Neutrophil (primary cell): ENCODE data around the gene KLHDC7A.
"Not testable (repeated sequence)": the region's sequence is repeated elsewhere in the genome, so short reads cannot be mapped to it uniquely, and the experiment has no call there.

Experiments used
- H3K27ac ChIP-seq: fragments of 200-600 bp; sonication (generic); 2 replicates; pipeline ENCODE4 v1.5.1; 2016; ENCODE audit warnings: mild to moderate bottlenecking, moderate library complexity
- H3K27me3 ChIP-seq: fragments of 200-600 bp; sonication (generic); 2 replicates; pipeline ENCODE4 v1.6.0; 2016; ENCODE audit warnings: mild to moderate bottlenecking
- H3K36me3 ChIP-seq: fragments of 200-600 bp; sonication (generic); 2 replicates; pipeline ENCODE4 v1.5.1; 2017
- H3K4me1 ChIP-seq, 2 experiments: fragments of 200-600 bp in 1 of 2; sonication (generic) in 1 of 2; 1 replicate in 1 of 2; 2 replicates in 1 of 2; pipeline versions ENCODE4 v1.5.1 to v1.6.1; 2013 to 2016; ENCODE audit warnings: low read depth in 1 of 2, low read length in 1 of 2, mild to moderate bottlenecking in 1 of 2, moderate library complexity in 1 of 2; ENCODE audit not compliant: control insufficient read depth in 1 of 2, insufficient read depth in 1 of 2
- H3K4me3 ChIP-seq, 2 experiments: fragments of 200-600 bp in 1 of 2; sonication (generic) in 1 of 2; 1 replicate in 1 of 2; 2 replicates in 1 of 2; pipeline ENCODE4 v1.5.1; 2013 to 2016; ENCODE audit warnings: low read depth in 1 of 2, low read length in 1 of 2, mild to moderate bottlenecking in 1 of 2, moderate library complexity in 1 of 2
- H3K9me3 ChIP-seq: fragments of 200-600 bp; sonication (generic); 2 replicates; pipeline ENCODE4 v1.5.1; 2016
- CTCF ChIP-seq: fragments of 200-600 bp; sonication (generic); IDR thresholded peaks from 2 replicates; pipeline ENCODE4 v1.5.1; 2016; ENCODE audit warnings: antibody characterized with exemption

The KLHDC7A gene

GRCh38 chr1:18461656-18462055 lies 19.1 kb upstream of the KLHDC7A start:
- Histone ChIP-seq H3K4me1 (no peaks in the 10 kb centered on the region), H3K27ac (no peak overlapping the region), H3K27me3 (no peaks in the 10 kb centered on the region), H3K4me3 (no peak overlapping the region), H3K9me3 (no peaks in the 10 kb centered on the region), H3K36me3 (no peaks in the 10 kb centered on the region)
- TF ChIP-seq CTCF: no peak

GRCh38 chr1:18462517-18462916 lies 18.2 kb upstream of the KLHDC7A start:
- H3K27me3 ChIP-seq, H3K4me3 ChIP-seq, H3K36me3 ChIP-seq, H3K4me1 ChIP-seq, H3K27ac ChIP-seq, H3K9me3 ChIP-seq: not testable (repeated sequence)

- H3K4me1 ChIP-seq: no peaks in the 10 kb centered on the region
- TF ChIP-seq CTCF: no peak
- no peaks in the 10 kb centered on the region for H3K36me3 ChIP-seq
- no peak overlapping the region for H3K4me3 ChIP-seq
- no peaks in the 10 kb centered on the region for H3K27me3 ChIP-seq
- no peak overlapping the region for H3K27ac ChIP-seq
- no peaks in the 10 kb centered on the region for H3K9me3 ChIP-seq
Measured at GRCh38 chr1:18463063-18463462, 17.7 kb upstream of the KLHDC7A start.

GRCh38 chr1:18463984-18464664 lies 16.6 kb upstream of the KLHDC7A start:
- Histone ChIP-seq H3K4me1 (no peaks in the 10 kb centered on the region), H3K27me3 (no peaks in the 10 kb centered on the region), H3K4me3 (no peak overlapping the region), H3K9me3 (no peaks in the 10 kb centered on the region), H3K27ac (no peak overlapping the region), H3K36me3 (no peaks in the 10 kb centered on the region)
- TF ChIP-seq CTCF: no peak

GRCh38 chr1:18464665-18465050 lies 16.1 kb upstream of the KLHDC7A start:
- TF ChIP-seq CTCF: no peak
- no peaks in the 10 kb centered on the region for H3K27me3 ChIP-seq

GRCh38 chr1:18466676-18467075 lies 14.1 kb upstream of the KLHDC7A start:
- no peaks in the 10 kb centered on the region for H3K27me3 ChIP-seq
- no peak for TF ChIP-seq CTCF
- H3K4me3 ChIP-seq: no peak overlapping the region
- no peak overlapping the region for H3K27ac ChIP-seq
- H3K4me1 ChIP-seq: no peaks in the 10 kb centered on the region
- no peaks in the 10 kb centered on the region for H3K9me3 ChIP-seq
- no peaks in the 10 kb centered on the region for H3K36me3 ChIP-seq

More at GRCh38 chr1:18464665-18465050, 16.1 kb upstream of the KLHDC7A start:
- Histone ChIP-seq H3K27ac (no peak overlapping the region), H3K4me3 (no peak overlapping the region), H3K36me3 (no peaks in the 10 kb centered on the region), H3K4me1 (no peaks in the 10 kb centered on the region), H3K9me3 (no peaks in the 10 kb centered on the region)
